Measurements from ENCODE around the gene ATF3.

The ATF3 gene

GRCh38 chr1:212587016-212587887 is 21.3 kb upstream of the ATF3 start:
- DNase-seq = no peak

GRCh38 chr1:212587888-212588510 is 20.6 kb upstream of the ATF3 start:
- no peak for DNase-seq

GRCh38 chr1:212589446-212589845 is 19.1 kb upstream of the ATF3 start:
- no peak for DNase-seq

GRCh38 chr1:212591922-212592321 is 16.6 kb upstream of the ATF3 start:
- no peak for DNase-seq

GRCh38 chr1:212593821-212594251 is 14.7 kb upstream of the ATF3 start:
- DNase-seq = no peak

GRCh38 chr1:212594640-212595039 is 13.9 kb upstream of the ATF3 start:
- no peak for DNase-seq

GRCh38 chr1:212595229-212595628 is 13.3 kb upstream of the ATF3 start:
- DNase-seq = no peak

- DNase-seq = no peak
These were observed 12.5 kb upstream of the ATF3 start for GRCh38 chr1:212595787-212596714.

- no peak for DNase-seq
These were observed 11.8 kb upstream of the ATF3 start for GRCh38 chr1:212596798-212597197.

GRCh38 chr1:212597487-212597886 is 11.1 kb upstream of the ATF3 start:
- DNase-seq = no peak

- no peak for DNase-seq
These were observed 8.3 kb upstream of the ATF3 start for GRCh38 chr1:212600071-212600915.

GRCh38 chr1:212600980-212601379 is 7.6 kb upstream of the ATF3 start:
- no peak for DNase-seq

- no peak for DNase-seq
These were observed 7.0 kb upstream of the ATF3 start for GRCh38 chr1:212601524-212601923.

- no peak for DNase-seq
These were observed 2.8 kb upstream of the ATF3 start for GRCh38 chr1:212605441-212606394.

GRCh38 chr1:212606395-212607205 is 2.0 kb upstream of the ATF3 start:
- DNase-seq = no peak

- no peak for DNase-seq
These were observed 1.2 kb upstream of the ATF3 start for GRCh38 chr1:212607206-212607912.

- DNase-seq = no peak
These were observed 609 bp upstream of the ATF3 start for GRCh38 chr1:212607913-212608391.

- no peak for DNase-seq
These were observed 569 bp downstream of the ATF3 start for GRCh38 chr1:212608959-212609700.
